ENCODE data around the gene ROBO3.

ROBO3 gene

DNA sequence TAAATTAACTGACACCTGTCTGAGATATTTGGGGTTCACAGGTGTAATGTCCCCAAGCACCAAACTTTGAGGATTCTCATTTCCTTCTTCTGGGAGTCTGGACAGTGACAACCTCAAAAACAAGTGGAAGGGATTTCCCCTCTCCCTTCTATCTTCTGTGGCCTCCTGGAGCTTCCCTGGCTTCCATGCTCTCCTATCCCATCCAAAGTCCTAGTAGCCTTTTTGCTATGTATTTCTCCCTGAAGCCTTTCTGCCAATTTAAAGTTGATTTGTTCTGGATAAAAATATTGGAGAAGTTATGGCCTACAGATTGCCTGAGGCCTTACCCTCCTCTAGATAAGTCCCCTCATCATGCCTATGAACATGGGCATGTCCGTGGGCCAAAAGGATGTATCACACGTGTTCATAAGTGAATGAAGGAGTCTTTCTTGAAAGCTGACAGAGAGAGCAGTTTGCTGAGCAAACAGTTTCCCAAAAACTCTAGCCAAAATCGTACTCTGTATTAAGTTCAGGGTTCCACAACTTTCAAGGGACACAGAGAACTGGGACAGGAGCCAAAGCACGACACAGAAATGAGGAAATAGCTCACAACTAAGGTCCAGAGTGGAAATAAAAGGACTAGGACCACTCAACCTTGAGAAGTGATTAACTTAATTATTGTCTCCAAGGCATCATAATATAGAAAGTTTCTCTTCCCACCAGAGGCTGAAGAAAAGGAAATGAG is 63.9 kb downstream of the ROBO3 start:
- DNase-seq = no peak

- DNase-seq = no peak
These were observed 65.6 kb downstream of the ROBO3 start for GRCh38 chr11:124930799-124931198.

Data from CD4-positive, alpha-beta T cell treated with Interleukin-10 for 1 hour (primary cell).